IMR-90 (cell line): ENCODE results near the gene ZNF287.

ENCODE experiments used
- MXI1 ChIP-seq: IDR thresholded peaks from 2 replicates; pipeline ENCODE4 v1.6.1; 2012; ENCODE audit warnings: low read depth, mild to moderate bottlenecking, low read length, moderate library complexity, borderline replicate concordance
- POLR2A ChIP-seq: IDR thresholded peaks from 2 replicates; pipeline ENCODE4 v1.6.1; 2012; ENCODE audit warnings: mild to moderate bottlenecking, low read depth, low read length
- TF ChIP-seq, protein P1 (sequence below): conservative IDR thresholded peaks from 2 replicates; pipeline ENCODE4 v1.5.1; 2012; ENCODE audit warnings: mild to moderate bottlenecking, low read depth, low read length, improper control_type of control experiment
- TF ChIP-seq, protein P2 (sequence below): fragments of 150-350 bp; IDR thresholded peaks from 2 replicates; pipeline ENCODE4 v1.6.1; 2017; ENCODE audit warnings: mild to moderate bottlenecking, antibody characterized with exemption, low read length, low read depth

DNA sequence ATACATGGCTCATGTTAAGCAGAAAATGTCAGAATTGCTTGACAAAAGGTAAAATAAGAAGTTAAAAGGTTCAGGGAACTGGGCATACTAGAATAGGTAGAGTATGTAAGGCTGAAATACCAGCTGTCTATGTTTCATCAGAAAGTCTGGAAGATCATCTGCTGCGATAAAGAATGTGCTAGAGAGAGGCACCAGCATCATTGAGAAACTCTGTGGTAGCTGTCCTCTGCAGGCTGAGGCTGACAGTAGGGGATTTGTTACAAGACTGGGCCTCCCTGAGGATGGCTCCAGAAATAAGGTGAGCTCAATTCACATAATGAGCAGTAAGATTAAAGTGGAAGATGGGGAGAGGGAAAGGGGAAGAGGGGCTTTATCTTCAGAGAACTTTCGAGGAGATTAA, 4.5 kb upstream of the ZNF287 start:
- TF ChIP-seq, protein P1, sequence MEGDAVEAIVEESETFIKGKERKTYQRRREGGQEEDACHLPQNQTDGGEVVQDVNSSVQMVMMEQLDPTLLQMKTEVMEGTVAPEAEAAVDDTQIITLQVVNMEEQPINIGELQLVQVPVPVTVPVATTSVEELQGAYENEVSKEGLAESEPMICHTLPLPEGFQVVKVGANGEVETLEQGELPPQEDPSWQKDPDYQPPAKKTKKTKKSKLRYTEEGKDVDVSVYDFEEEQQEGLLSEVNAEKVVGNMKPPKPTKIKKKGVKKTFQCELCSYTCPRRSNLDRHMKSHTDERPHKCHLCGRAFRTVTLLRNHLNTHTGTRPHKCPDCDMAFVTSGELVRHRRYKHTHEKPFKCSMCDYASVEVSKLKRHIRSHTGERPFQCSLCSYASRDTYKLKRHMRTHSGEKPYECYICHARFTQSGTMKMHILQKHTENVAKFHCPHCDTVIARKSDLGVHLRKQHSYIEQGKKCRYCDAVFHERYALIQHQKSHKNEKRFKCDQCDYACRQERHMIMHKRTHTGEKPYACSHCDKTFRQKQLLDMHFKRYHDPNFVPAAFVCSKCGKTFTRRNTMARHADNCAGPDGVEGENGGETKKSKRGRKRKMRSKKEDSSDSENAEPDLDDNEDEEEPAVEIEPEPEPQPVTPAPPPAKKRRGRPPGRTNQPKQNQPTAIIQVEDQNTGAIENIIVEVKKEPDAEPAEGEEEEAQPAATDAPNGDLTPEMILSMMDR = no peak
- TF ChIP-seq POLR2A = no peak
- TF ChIP-seq MXI1 = no peak
- TF ChIP-seq, protein P2, sequence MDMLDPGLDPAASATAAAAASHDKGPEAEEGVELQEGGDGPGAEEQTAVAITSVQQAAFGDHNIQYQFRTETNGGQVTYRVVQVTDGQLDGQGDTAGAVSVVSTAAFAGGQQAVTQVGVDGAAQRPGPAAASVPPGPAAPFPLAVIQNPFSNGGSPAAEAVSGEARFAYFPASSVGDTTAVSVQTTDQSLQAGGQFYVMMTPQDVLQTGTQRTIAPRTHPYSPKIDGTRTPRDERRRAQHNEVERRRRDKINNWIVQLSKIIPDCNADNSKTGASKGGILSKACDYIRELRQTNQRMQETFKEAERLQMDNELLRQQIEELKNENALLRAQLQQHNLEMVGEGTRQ = no peak
